HG03060 (cell line): ENCODE results near the gene PEAK3.

Experiments
- ATAC-seq: cut with Tn5 transposase; IDR thresholded peaks from one replicate; pipeline ENCODE4 v1.9.1; 2021; ENCODE audit warnings: low read depth, moderate number of reproducible peaks; ENCODE audit not compliant: unreplicated experiment

Gene PEAK3

DNA sequence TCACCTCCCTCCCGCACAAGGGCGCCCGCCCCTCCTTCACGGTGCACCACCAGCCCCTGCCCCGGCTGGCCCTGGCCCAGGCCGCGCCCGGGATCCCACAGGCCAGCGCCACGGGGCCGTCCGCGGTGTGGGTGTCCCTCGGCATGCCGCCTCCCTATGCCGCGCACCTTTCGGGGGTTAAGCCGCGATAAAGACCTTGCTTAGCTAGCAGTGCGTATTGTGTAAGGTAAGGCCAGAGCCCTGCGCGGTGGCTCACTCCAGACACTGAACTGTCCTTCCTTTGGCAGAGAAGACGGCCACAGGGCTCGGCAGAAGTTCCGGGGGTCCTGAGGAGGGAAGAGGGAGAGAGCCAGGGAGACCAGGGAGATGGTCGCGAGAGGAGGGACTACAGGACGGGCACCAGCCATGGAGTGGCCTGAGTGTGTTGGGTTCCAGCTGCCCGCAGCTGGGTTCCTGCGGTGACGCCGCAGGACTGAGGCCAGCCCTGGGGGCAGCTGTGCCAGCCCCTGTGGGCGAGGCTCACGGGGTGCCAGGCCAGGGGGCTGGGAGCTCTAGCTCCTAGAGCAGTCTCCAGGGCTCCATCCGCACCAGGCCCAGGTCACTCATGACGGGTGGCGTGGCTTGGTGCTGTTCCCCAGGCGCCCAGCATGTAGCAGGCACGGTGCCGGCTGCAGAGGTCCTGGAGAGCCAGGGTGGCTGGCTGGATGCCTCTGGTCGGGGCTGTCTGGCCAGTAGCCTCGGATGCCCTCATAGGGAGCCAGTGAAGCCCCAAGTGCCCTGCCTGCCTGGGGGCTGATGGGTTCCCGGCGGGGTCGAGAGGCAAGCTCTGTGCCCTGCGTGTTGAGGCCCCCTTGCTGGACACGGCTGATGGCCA, 53.6 kb downstream of the PEAK3 start:
- no peak for ATAC-seq

DNA sequence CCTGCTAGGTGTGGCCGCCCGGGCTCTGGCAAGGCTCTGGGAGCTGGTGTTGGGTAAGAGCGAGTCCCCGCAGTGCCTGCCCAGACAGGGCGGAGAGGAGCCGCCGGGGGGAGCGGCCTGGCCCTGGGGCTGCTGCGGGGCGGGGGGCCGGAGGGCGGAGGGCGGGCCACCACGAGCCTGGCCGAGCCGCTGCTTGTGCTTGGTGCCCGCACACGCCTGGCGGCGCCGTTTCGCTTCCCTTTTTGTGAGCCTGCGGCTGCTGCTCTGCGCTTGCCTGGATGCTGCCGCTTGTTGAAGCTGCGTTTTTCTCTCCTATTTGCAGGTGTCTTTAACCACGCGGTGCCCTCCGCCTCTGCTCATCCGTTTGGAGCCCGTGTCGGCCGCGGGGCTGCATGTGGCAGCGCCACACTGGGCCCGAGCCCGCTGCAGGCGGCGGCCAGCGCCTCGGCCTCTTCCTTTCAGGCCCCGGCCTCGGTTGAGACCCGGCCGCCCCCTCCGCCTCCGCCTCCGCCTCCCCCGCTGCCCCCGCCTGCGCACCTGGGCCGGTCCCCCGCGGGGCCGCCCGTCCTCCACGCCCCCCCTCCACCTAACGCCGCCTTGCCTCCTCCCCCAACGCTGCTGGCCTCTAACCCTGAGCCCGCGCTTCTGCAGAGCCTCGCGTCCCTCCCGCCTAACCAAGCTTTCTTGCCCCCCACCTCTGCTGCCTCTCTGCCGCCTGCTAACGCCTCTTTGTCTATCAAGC, 54.4 kb downstream of the PEAK3 start:
- no peak for ATAC-seq

GRCh38 chr19:2226840-2227360, 55.1 kb downstream of the PEAK3 start:
- ATAC-seq, result no peak

DNA sequence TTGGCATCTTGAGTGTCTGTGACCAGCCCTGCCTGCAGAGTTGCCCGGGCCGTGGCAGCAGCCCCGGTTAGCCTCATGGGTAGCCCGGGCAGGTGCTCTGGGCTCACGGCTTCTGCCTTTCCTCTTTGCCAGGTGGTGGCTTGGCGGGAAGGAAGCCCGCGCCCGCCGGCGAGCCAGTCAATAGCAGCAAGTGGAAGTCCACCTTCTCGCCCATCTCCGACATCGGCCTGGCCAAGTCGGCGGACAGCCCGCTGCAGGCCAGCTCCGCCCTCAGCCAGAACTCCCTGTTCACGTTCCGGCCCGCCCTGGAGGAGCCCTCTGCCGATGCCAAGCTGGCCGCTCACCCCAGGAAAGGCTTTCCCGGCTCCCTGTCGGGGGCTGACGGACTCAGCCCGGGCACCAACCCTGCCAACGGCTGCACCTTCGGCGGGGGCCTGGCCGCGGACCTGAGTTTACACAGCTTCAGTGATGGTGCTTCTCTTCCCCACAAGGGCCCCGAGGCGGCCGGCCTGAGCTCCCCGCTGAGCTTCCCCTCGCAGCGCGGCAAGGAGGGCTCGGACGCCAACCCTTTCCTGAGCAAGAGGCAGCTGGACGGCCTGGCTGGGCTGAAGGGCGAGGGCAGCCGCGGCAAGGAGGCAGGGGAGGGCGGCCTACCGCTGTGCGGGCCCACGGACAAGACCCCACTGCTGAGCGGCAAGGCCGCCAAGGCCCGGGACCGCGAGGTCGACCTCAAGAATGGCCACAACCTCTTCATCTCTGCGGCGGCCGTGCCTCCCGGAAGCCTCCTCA, 55.7 kb downstream of the PEAK3 start:
- ATAC-seq, result no peak

DNA sequence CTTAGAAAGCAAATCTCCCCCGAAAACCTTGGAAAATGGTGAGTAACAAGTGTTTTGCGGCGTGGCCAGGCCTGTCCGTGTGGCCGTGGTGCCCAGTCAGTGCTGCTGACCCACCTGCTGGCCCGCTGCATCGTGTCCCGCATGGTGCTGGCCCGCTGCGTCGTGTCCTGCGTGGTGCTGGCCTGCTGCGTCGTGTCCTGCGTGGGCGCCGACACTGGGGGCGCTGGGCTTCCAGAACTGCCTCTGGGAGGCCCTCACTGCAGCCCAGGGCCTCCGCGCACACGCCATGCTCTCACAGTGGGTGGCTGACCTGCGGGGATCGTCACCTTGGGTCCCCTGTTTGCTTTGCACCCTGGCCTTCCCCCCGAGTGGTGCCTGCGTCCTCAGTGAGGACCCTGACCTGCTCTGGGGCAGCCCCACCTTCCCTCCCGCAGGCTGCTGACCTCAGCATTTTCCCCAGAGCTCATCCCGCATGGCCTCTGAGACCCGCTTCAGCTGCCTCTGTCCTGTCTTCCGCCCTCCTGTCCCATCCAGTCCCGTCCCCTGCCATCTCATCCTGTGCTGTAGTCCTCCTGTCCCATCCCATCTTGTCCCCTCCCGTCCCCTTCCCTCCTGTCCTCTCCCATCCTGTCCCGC, 56.4 kb downstream of the PEAK3 start:
- no peak for ATAC-seq

GRCh38 chr19:2224754-2225349, 57.1 kb downstream of the PEAK3 start:
- no peak for ATAC-seq
